Ishikawa (cell line): Measurements from ENCODE around the gene TMEM37.

Source experiments
- CEBPB ChIP-seq: IDR thresholded peaks from 2 replicates; pipeline ENCODE4 v1.6.1; 2012
- CREB1 ChIP-seq: IDR thresholded peaks from 2 replicates; pipeline ENCODE4 v1.6.1; 2012; ENCODE audit warnings: low read depth
- EGR1 ChIP-seq: IDR thresholded peaks from 2 replicates; pipeline ENCODE4 v1.6.1; 2012
- EP300 ChIP-seq: IDR thresholded peaks from 2 replicates; pipeline ENCODE4 v1.6.1; 2012; ENCODE audit warnings: borderline replicate concordance
- FOXM1 ChIP-seq: IDR thresholded peaks from 2 replicates; pipeline ENCODE4 v1.6.1; 2012; ENCODE audit warnings: low read depth, borderline replicate concordance
- NFIC ChIP-seq: IDR thresholded peaks from 2 replicates; pipeline ENCODE4 v1.6.1; 2012
- RAD21 ChIP-seq: IDR thresholded peaks from 2 replicates; pipeline ENCODE4 v1.6.1; 2012; ENCODE audit warnings: low read depth
- TAF1 ChIP-seq: IDR thresholded peaks from 2 replicates; pipeline ENCODE4 v1.6.1; 2012; ENCODE audit warnings: low read depth, mild to moderate bottlenecking
- TCF12 ChIP-seq: IDR thresholded peaks from 2 replicates; pipeline ENCODE4 v1.6.1; 2012; ENCODE audit warnings: low read depth
- TEAD4 ChIP-seq: IDR thresholded peaks from 2 replicates; pipeline ENCODE4 v1.6.1; 2012
- YY1 ChIP-seq: IDR thresholded peaks from 2 replicates; pipeline ENCODE4 v1.6.1; 2012; ENCODE audit warnings: low read depth
- ZBTB7A ChIP-seq: IDR thresholded peaks from 2 replicates; pipeline ENCODE4 v1.6.1; 2012; ENCODE audit warnings: low read depth
- TF ChIP-seq, protein P1 (sequence below): IDR thresholded peaks from 2 replicates; pipeline ENCODE4 v1.6.1; 2012
- TF ChIP-seq, protein P2 (sequence below): IDR thresholded peaks from 2 replicates; pipeline ENCODE4 v1.6.1; 2012; ENCODE audit warnings: low read depth, mild to moderate bottlenecking
- TF ChIP-seq, protein P3 (sequence below): IDR thresholded peaks from 2 replicates; pipeline ENCODE4 v1.6.1; 2012

The TMEM37 gene

DNA sequence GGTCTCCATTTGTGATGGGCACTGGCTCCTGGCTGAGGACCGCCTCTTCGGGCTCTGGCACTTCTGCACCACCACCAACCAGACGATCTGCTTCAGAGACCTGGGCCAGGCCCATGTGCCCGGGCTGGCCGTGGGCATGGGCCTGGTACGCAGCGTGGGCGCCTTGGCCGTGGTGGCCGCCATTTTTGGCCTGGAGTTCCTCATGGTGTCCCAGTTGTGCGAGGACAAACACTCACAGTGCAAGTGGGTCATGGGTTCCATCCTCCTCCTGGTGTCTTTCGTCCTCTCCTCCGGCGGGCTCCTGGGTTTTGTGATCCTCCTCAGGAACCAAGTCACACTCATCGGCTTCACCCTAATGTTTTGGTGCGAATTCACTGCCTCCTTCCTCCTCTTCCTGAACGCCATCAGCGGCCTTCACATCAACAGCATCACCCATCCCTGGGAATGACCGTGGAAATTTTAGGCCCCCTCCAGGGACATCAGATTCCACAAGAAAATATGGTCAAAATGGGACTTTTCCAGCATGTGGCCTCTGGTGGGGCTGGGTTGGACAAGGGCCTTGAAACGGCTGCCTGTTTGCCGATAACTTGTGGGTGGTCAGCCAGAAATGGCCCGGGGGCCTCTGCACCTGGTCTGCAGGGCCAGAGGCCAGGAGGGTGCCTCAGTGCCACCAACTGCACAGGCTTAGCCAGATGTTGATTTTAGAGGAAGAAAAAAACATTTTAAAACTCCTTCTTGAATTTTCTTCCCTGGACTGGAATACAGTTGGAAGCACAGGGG, 5.5 kb downstream of the TMEM37 start:
- TF ChIP-seq FOXM1 (no peak), RAD21 (no peak), TCF12 (no peak), TEAD4 (no peak), ZBTB7A (no peak), CREB1 (no peak), NFIC (no peak), EGR1 (no peak), CEBPB (no peak)
- TF ChIP-seq, protein P1, sequence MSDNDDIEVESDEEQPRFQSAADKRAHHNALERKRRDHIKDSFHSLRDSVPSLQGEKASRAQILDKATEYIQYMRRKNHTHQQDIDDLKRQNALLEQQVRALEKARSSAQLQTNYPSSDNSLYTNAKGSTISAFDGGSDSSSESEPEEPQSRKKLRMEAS = no peak
- TF ChIP-seq, protein P2, sequence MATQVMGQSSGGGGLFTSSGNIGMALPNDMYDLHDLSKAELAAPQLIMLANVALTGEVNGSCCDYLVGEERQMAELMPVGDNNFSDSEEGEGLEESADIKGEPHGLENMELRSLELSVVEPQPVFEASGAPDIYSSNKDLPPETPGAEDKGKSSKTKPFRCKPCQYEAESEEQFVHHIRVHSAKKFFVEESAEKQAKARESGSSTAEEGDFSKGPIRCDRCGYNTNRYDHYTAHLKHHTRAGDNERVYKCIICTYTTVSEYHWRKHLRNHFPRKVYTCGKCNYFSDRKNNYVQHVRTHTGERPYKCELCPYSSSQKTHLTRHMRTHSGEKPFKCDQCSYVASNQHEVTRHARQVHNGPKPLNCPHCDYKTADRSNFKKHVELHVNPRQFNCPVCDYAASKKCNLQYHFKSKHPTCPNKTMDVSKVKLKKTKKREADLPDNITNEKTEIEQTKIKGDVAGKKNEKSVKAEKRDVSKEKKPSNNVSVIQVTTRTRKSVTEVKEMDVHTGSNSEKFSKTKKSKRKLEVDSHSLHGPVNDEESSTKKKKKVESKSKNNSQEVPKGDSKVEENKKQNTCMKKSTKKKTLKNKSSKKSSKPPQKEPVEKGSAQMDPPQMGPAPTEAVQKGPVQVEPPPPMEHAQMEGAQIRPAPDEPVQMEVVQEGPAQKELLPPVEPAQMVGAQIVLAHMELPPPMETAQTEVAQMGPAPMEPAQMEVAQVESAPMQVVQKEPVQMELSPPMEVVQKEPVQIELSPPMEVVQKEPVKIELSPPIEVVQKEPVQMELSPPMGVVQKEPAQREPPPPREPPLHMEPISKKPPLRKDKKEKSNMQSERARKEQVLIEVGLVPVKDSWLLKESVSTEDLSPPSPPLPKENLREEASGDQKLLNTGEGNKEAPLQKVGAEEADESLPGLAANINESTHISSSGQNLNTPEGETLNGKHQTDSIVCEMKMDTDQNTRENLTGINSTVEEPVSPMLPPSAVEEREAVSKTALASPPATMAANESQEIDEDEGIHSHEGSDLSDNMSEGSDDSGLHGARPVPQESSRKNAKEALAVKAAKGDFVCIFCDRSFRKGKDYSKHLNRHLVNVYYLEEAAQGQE = no peak

DNA sequence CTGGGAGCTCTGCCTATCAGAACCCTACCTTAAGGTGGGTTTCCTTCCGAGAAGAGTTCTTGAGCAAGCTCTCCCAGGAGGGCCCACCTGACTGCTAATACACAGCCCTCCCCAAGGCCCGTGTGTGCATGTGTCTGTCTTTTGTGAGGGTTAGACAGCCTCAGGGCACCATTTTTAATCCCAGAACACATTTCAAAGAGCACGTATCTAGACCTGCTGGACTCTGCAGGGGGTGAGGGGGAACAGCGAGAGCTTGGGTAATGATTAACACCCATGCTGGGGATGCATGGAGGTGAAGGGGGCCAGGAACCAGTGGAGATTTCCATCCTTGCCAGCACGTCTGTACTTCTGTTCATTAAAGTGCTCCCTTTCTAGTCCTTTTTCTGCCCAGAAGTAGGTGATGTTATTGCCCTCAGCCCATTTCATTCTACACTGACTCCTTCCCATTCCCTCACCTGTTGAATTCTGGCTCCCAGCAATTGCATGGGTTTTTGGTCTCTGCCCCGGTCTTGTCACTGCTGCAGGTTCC, 6.5 kb downstream of the TMEM37 start:
- TF ChIP-seq, protein P1 = no peak
- TF ChIP-seq FOXM1 (no peak), TAF1 (no peak), TEAD4 (no peak), RAD21 (no peak)

DNA sequence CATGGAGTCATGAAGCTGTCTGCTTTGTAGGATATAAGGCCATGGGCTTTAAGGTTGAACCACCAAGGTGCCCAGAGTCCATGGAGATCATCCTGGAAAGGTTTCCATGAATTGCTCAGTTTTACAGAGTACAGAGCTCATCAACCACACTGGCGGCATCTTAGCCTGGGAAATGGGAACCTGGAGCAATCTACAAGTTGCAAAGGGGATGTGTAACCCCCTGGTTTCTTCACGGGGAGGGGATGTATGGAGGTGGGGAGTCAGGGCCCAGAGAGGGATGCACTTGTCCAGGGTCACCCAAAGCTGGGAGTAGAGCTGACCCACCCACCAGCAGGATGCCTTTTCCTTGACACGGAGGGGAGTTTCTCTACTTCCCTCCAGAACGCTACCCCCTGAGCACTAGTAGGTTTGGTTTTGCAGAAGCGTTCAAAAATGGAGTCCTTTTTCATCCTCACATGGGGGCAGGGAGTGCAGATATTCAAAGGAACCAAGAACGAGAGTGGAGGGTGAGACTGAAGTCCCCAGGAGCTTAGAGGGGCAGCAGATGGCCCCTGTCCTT, 7.2 kb downstream of the TMEM37 start:
- no peak for TF ChIP-seq FOXM1

DNA sequence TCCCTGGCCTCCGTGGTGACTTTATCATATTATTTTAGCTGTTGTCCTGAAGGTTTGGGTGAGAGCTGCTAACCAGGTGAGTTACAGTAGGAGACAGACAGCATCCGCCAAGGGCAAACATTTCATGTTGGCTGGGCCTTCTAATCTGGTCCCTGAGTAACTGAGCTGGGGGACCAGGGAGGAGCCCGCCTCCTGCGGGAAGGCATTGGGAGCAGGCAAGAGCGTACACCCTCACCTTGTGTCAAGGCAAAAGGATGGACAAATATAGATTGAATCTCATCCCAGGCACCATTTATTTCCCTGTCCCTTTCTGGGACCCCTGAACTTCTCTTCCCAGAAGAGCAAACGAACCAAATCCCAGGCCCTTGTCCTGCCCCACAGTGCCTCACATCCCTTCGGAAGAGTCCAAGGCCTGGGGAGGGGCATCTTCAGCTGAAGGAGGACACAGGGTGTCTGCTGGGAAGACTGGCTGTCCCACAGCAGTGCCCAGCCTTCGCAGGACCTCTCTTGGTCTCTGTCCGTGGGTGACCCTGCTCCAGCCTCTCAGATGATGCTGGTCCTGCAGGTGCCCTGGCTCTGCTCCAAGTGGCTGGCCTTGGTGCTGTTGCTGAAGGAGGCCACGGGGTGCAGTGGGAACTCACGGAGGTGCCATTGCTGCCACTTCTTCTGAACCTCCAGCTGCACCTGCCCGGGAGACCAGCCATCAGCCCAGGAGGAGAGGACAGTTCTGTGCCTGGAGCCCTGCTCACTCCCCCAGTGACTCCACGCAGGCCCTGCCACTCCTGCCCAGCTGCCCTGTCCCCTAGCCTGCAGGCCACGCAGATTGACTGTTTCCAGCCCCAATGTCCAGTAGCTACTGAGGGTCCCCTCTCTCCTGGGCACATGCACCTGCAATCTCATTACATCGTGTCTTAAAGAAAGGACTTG, 8.2 kb downstream of the TMEM37 start:
- no peak for TF ChIP-seq FOXM1
- no peak for TF ChIP-seq TAF1
- TF ChIP-seq RAD21 = no peak
- no peak for TF ChIP-seq EGR1
- TF ChIP-seq CREB1 = no peak
- no peak for TF ChIP-seq TCF12
- TF ChIP-seq, protein P1 = no peak
- no peak for TF ChIP-seq YY1
- no peak for TF ChIP-seq TEAD4
- no peak for TF ChIP-seq NFIC
- TF ChIP-seq EP300 = no peak
- TF ChIP-seq, protein P2 = no peak
- TF ChIP-seq ZBTB7A = no peak
- no peak for TF ChIP-seq CEBPB
- TF ChIP-seq, protein P3, sequence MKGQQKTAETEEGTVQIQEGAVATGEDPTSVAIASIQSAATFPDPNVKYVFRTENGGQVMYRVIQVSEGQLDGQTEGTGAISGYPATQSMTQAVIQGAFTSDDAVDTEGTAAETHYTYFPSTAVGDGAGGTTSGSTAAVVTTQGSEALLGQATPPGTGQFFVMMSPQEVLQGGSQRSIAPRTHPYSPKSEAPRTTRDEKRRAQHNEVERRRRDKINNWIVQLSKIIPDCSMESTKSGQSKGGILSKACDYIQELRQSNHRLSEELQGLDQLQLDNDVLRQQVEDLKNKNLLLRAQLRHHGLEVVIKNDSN = no peak

DNA sequence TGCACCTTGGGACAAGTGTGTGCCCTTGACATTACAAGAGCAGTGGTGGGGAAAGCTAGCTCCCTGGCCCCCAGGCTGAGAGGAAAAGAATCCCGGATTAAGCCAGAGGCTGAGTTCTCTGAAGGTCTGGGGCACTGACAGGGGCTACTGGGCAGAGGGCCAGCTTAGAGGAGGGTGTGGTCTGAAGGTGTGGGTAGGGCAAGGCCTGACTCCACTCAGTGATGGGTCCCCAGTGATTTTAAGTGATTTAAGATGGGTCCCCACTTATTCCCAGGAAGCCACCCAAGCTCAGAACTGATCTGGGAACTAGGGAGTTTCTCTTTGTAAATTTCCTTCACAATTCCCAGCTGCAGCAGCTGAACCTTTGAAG, 8.8 kb downstream of the TMEM37 start:
- TF ChIP-seq EGR1 (no peak), EP300 (no peak), ZBTB7A (no peak)
- TF ChIP-seq, protein P1 = no peak
- TF ChIP-seq, protein P2 = no peak
